Liver (tissue), 9 donors: ENCODE measurements around the gene ACOT8. TPM values are rescaled to one million over a fixed set of nuclear protein-coding genes. Genes with fewer than 3 reads are reported as not detected.

Source experiments
- DNase-seq: peaks from one replicate; pipeline ENCODE4 v3.0.0-alpha.2; 2017; ENCODE audit warnings: low spot score
- H3K27ac ChIP-seq, 2 donors: one replicate each; pipeline ENCODE4 v1.7.0; 2013; ENCODE audit warnings: inconsistent platforms in 2 of 2, low read length in 2 of 2, control low read depth in 1 of 2, low read depth in 1 of 2, mild to moderate bottlenecking in 1 of 2
- H3K27me3 ChIP-seq, 4 donors: one replicate each; pipeline versions ENCODE4 v1.6.1 to v1.7.0; 2013; ENCODE audit warnings: low read length in 3 of 4, inconsistent platforms in 1 of 4, mild to moderate bottlenecking in 1 of 4, moderate library complexity in 1 of 4; ENCODE audit not compliant: control insufficient read depth in 4 of 4, insufficient read depth in 4 of 4
- H3K36me3 ChIP-seq, 4 donors: one replicate each; pipeline versions ENCODE4 v1.6.1 to v1.7.0; 2013; ENCODE audit warnings: low read length in 3 of 4, mild to moderate bottlenecking in 3 of 4, low read depth in 1 of 4, moderate library complexity in 1 of 4; ENCODE audit not compliant: control insufficient read depth in 4 of 4, insufficient read depth in 3 of 4
- H3K4me1 ChIP-seq, 4 donors: one replicate each; pipeline versions ENCODE4 v1.6.1 to v1.7.0; 2013; ENCODE audit warnings: low read length in 3 of 4, mild to moderate bottlenecking in 3 of 4, moderate library complexity in 1 of 4; ENCODE audit not compliant: control insufficient read depth in 4 of 4, insufficient read depth in 4 of 4
- H3K4me3 ChIP-seq, 3 donors: one replicate each; pipeline versions ENCODE4 v1.6.1 to v1.7.0; 2013; ENCODE audit warnings: low read length in 3 of 3, control low read depth in 1 of 3, low read depth in 1 of 3, mild to moderate bottlenecking in 1 of 3
- H3K9ac ChIP-seq, 2 donors: one replicate each; pipeline ENCODE4 v1.7.0; 2013; ENCODE audit warnings: low read length in 2 of 2, mild to moderate bottlenecking in 2 of 2, moderate library complexity in 2 of 2, control low read depth in 1 of 2, low read depth in 1 of 2
- H3K9me3 ChIP-seq, 4 donors: one replicate each; pipeline versions ENCODE4 v1.6.1 to v1.7.0; 2013; ENCODE audit warnings: low read length in 3 of 4; ENCODE audit not compliant: control insufficient read depth in 4 of 4
- ATF3 ChIP-seq: IDR thresholded peaks from 2 replicates; pipeline ENCODE4 v1.6.1; 2016; ENCODE audit warnings: antibody characterized with exemption
- CTCF ChIP-seq: fragments of 150-350 bp; IDR thresholded peaks from 2 replicates; pipeline ENCODE4 v1.5.1; 2017; ENCODE audit warnings: improper control_type of control experiment, low read depth, low read length; ENCODE audit not compliant: missing input control
- EGR1 ChIP-seq, 2 donors: IDR thresholded peaks; 2 replicates each; pipeline ENCODE4 v1.6.1; 2016 to 2018; ENCODE audit warnings: antibody characterized with exemption in 2 of 2, low read depth in 2 of 2
- FOXA1 ChIP-seq: IDR thresholded peaks from 2 replicates; pipeline ENCODE4 v1.6.1; 2016; ENCODE audit warnings: antibody characterized with exemption
- FOXA2 ChIP-seq: IDR thresholded peaks from 2 replicates; pipeline ENCODE4 v1.6.1; 2016; ENCODE audit warnings: antibody characterized with exemption
- GABPA ChIP-seq, 2 donors: IDR thresholded peaks in 1 of 2; conservative IDR thresholded peaks in 1 of 2; 2 replicates each; pipeline ENCODE4 v1.6.1; 2016; ENCODE audit warnings: antibody characterized with exemption in 2 of 2, mild to moderate bottlenecking in 1 of 2, moderate library complexity in 1 of 2
- HNF4A ChIP-seq, 2 donors: conservative IDR thresholded peaks; 2 replicates each; pipeline ENCODE4 v1.6.1; 2016; ENCODE audit warnings: antibody characterized with exemption in 2 of 2, mild to moderate bottlenecking in 2 of 2
- HNF4G ChIP-seq: IDR thresholded peaks from 2 replicates; pipeline ENCODE4 v1.6.1; 2016; ENCODE audit warnings: antibody characterized with exemption
- JUND ChIP-seq, 2 donors: IDR thresholded peaks; 2 replicates each; pipeline ENCODE4 v1.6.1; 2016; ENCODE audit warnings: antibody characterized with exemption in 2 of 2
- MAX ChIP-seq: IDR thresholded peaks from 2 replicates; pipeline ENCODE4 v1.6.1; 2016; ENCODE audit warnings: antibody characterized with exemption
- NR2F2 ChIP-seq: IDR thresholded peaks from 2 replicates; pipeline ENCODE4 v1.6.1; 2016; ENCODE audit warnings: antibody characterized with exemption
- RAD21 ChIP-seq, 2 donors: IDR thresholded peaks; 2 replicates each; pipeline ENCODE4 v1.6.1; 2016; ENCODE audit warnings: antibody characterized with exemption in 2 of 2, mild to moderate bottlenecking in 2 of 2
- RXRA ChIP-seq, 2 donors: IDR thresholded peaks; 2 replicates each; pipeline ENCODE4 v1.6.1; 2017 to 2018; ENCODE audit warnings: antibody characterized with exemption in 2 of 2, mild to moderate bottlenecking in 1 of 2
- SP1 ChIP-seq: IDR thresholded peaks from 2 replicates; pipeline ENCODE4 v1.6.1; 2018; ENCODE audit warnings: antibody characterized with exemption, mild to moderate bottlenecking
- TAF1 ChIP-seq: conservative IDR thresholded peaks from 2 replicates; pipeline ENCODE4 v1.6.1; 2016; ENCODE audit warnings: antibody characterized with exemption, mild to moderate bottlenecking
- YY1 ChIP-seq: IDR thresholded peaks from 2 replicates; pipeline ENCODE4 v1.6.1; 2016; ENCODE audit warnings: antibody characterized with exemption, mild to moderate bottlenecking
- ZBTB33 ChIP-seq: IDR thresholded peaks from 2 replicates; pipeline ENCODE4 v1.6.1; 2016; ENCODE audit warnings: antibody characterized with exemption
- WGBS: extraction: QIAGEN DNeasy Blood & Tissue Kit; methylation state at CpG from one replicate; pipeline ENCODE4 v1.1.7; 2013; 5-methylcytosine and 5-hydroxymethylcytosine counted together
- polyA plus RNA-seq, 2 donors: library from polyadenylated mRNA; stranded (reverse) in 1 of 2; unstranded in 1 of 2; fragments of 200-250 nt in 1 of 2; fragments of >200 nt in 1 of 2; fragmentation: Nextera tagmentation in 1 of 2; extraction: Ambion mirVana in 1 of 2; gene quantifications; one replicate each; pipeline versions ENCODE4 v1.2.1 to v1.2.3, GENCODE V29; 2013 to 2015
- total RNA-seq, 2 donors: library from RNA; depleted of rRNA; stranded (reverse); fragments of >200 nt; gene quantifications; one replicate each; pipeline ENCODE4 v1.2.3, GENCODE V29; 2014
- donor health status: healthy.
- donor health status: healthy.
- donor health status: healthy.
- donor health status: healthy.
- donor health status: healthy.

Gene ACOT8
- total and polyA plus RNA-seq, 4 donors = 24.4 to 27.1 (median 24.5) TPM

- TF ChIP-seq FOXA2 = no peak
- TF ChIP-seq HNF4A (conservative IDR thresholded peaks at IDR 0.05) = no peak
- no peak for TF ChIP-seq CTCF
- no peak for TF ChIP-seq JUND (IDR thresholded peaks at IDR 0.05)
- no peak for TF ChIP-seq MAX
- no peak for TF ChIP-seq EGR1 (IDR thresholded peaks at IDR 0.05; ENCODE audit: low read depth in 2 of 2)
- no peak for TF ChIP-seq FOXA1
- no peak for TF ChIP-seq RAD21 (IDR thresholded peaks at IDR 0.05)
- no peak for TF ChIP-seq SP1
- no peak for TF ChIP-seq GABPA (IDR thresholded peaks at IDR 0.05 in 1 of 2, conservative IDR thresholded peaks at IDR 0.05 in 1 of 2)
- no peak for TF ChIP-seq RXRA (IDR thresholded peaks at IDR 0.05)
- TF ChIP-seq HNF4G = no peak
- no peak for TF ChIP-seq NR2F2
- TF ChIP-seq ATF3 = no peak
- Histone ChIP-seq H3K4me1 (no peaks in the 10 kb centered on the region), H3K27me3 (no peaks in the 10 kb centered on the region), H3K27ac (no peak overlapping the region), H3K36me3 (peaks cover 15 to 42% (median 18%) of the 10 kb centered on the region in 4 donors), H3K9me3 (no peaks in the 10 kb centered on the region), H3K9ac (no peak overlapping the region), H3K4me3 (no peak overlapping the region)
- 90% methylated on average over 13 of the region's 13 CpGs for WGBS
- DNase-seq = no peak
Measured at GRCh38 chr20:45899046-45899835, 42.0 kb upstream of the ACOT8 start.

- H3K36me3 ChIP-seq = peaks cover 16 to 48% (median 23%) of the 10 kb centered on the region in 4 donors
- 92% methylated on average over 12 of the region's 12 CpGs for WGBS
- no peaks in the 10 kb centered on the region for H3K9me3 ChIP-seq
- H3K4me3 ChIP-seq = no peak overlapping the region
- H3K27me3 ChIP-seq = no peaks in the 10 kb centered on the region
- peaks cover 0 to 1% (median 0%) of the 10 kb centered on the region in 4 donors for H3K4me1 ChIP-seq
- no peak overlapping the region for H3K9ac ChIP-seq
- no peak overlapping the region for H3K27ac ChIP-seq
- TF ChIP-seq SP1 (no peak), EGR1 (IDR thresholded peaks at IDR 0.05; ENCODE audit: low read depth in 2 of 2) (no peak), RAD21 (IDR thresholded peaks at IDR 0.05) (no peak), MAX (no peak), RXRA (IDR thresholded peaks at IDR 0.05) (no peak), ATF3 (no peak), ZBTB33 (no peak), YY1 (no peak), TAF1 (no peak), CTCF (no peak), HNF4G (no peak), JUND (IDR thresholded peaks at IDR 0.05) (no peak), HNF4A (conservative IDR thresholded peaks at IDR 0.05) (no peak)
- DNase-seq = no peak
Measured at GRCh38 chr20:45898285-45898684, 41.1 kb upstream of the ACOT8 start.
